K562 (cell line): ENCODE results near the gene ANXA7. TPM values are rescaled to one million over a fixed set of nuclear protein-coding genes. Genes with fewer than 3 reads are reported as not detected.
A peak's percentile ranks its signal among the peaks of the same experiment; 100 is the strongest.

ENCODE experiments used
- ATAC-seq: fragments of 200-7000 bp; cut with Tn5 transposase; 3 replicates; pipeline ENCODE4 v1.9.1; 2020; ENCODE audit warnings: moderate library complexity
- BruUV-seq: library from RNA; stranded (reverse); fragments of 400-500 nt; replicated peaks from 2 replicates; lab custom pipeline; 2021; lab: Mats Ljungman, UMichigan
- CTCF ChIA-PET: fragments of 300-600 bp; formaldehyde crosslinking; extraction: SDS; loops from one replicate; lab custom pipeline; 2021; ENCODE audit warnings: low intra/inter-chr PET ratio; lab: Yijun Ruan, JAX
- POLR2A ChIA-PET: fragments of 300-600, 350-650 bp; sonication (Branson Sonifier 250); formaldehyde crosslinking; extraction: SDS; loops from one replicate; lab custom pipeline; 2021; ENCODE audit warnings: antibody characterized with exemption, inconsistent platforms; lab: Yijun Ruan, JAX
- DNase-seq, 4 experiments: peaks; one replicate each; pipeline versions ENCODE4 v3.0.0 to v3.0.0-alpha.2; 2011 to 2018; ENCODE audit warnings: low spot score in 3 of 4, mixed read lengths in 3 of 4; ENCODE audit errors: extremely low read depth in 1 of 4
- FAIRE-seq: peaks from 2 replicates; lab custom pipeline; 2011; peaks lifted over from hg19 to GRCh38; lab: Jason Lieb, UNC
- H2AFZ ChIP-seq: 2 replicates; pipeline ENCODE4 v1.6.0; 2011; ENCODE audit warnings: low read depth, low read length, control low read depth, inconsistent platforms
- H3K27ac ChIP-seq: fragments of 200-600 bp; 3 replicates; pipeline ENCODE4 v1.8.0; 2011; ENCODE audit warnings: low read depth, mild to moderate bottlenecking, control low read depth, inconsistent platforms, low read length, moderate library complexity, mixed read lengths; ENCODE audit errors: extremely low read depth
- H3K27me3 ChIP-seq, 2 experiments: fragments of 300-600 bp in 1 of 2; 2 replicates in 1 of 2; 3 replicates in 1 of 2; pipeline versions ENCODE4 v1.6.0 to v1.8.0; 2011; ENCODE audit warnings: inconsistent platforms in 2 of 2, low read length in 2 of 2, mild to moderate bottlenecking in 1 of 2, mixed read lengths in 1 of 2, moderate library complexity in 1 of 2; ENCODE audit not compliant: control insufficient read depth in 2 of 2, insufficient read depth in 2 of 2
- H3K36me3 ChIP-seq: fragments of 300-600 bp; 3 replicates; pipeline ENCODE4 v1.8.0; 2011; ENCODE audit warnings: mild to moderate bottlenecking, low read length, inconsistent platforms; ENCODE audit not compliant: control insufficient read depth, insufficient read depth
- H3K4me1 ChIP-seq, 2 experiments: fragments of 200-600 bp in 1 of 2; replicated peaks in 1 of 2; 2 replicates in 1 of 2; 3 replicates in 1 of 2; pipeline versions ENCODE4 v1.5.1 to v1.8.0; 2011; ENCODE audit warnings: inconsistent platforms in 2 of 2, low read length in 2 of 2, mild to moderate bottlenecking in 1 of 2, mixed read lengths in 1 of 2, moderate library complexity in 1 of 2; ENCODE audit not compliant: control insufficient read depth in 2 of 2, insufficient read depth in 2 of 2
- H3K4me2 ChIP-seq: 2 replicates; pipeline ENCODE4 v1.6.1; 2011; ENCODE audit warnings: low read length, control low read depth, inconsistent platforms, mixed read lengths; ENCODE audit not compliant: insufficient read depth
- H3K4me3 ChIP-seq: fragments of 200-600 bp; sonication (generic), shearing (Covaris generic); 2 replicates; pipeline ENCODE4 v1.5.1; 2016; ENCODE audit warnings: control low read depth, inconsistent platforms
- H3K79me2 ChIP-seq: fragments of 200-600 bp; 3 replicates; pipeline ENCODE4 v1.8.0; 2011; ENCODE audit warnings: low read length, inconsistent platforms; ENCODE audit not compliant: control insufficient read depth, insufficient read depth
- H3K9ac ChIP-seq, 2 experiments: 2 replicates each; pipeline versions ENCODE4 v1.6.0 to v1.6.1; 2011; ENCODE audit warnings: low read depth in 2 of 2, low read length in 2 of 2, control low read depth in 1 of 2, inconsistent platforms in 1 of 2, mild to moderate bottlenecking in 1 of 2, mixed read lengths in 1 of 2; ENCODE audit not compliant: insufficient read depth in 1 of 2
- H3K9me1 ChIP-seq: one replicate; pipeline ENCODE4 v1.6.0; 2011; ENCODE audit warnings: inconsistent platforms, mild to moderate bottlenecking, low read length, moderate library complexity; ENCODE audit not compliant: control insufficient read depth, insufficient read depth
- H3K9me3 ChIP-seq: replicated peaks from 2 replicates; pipeline ENCODE4 v1.5.1; 2011; ENCODE audit warnings: low read depth, low read length, inconsistent platforms; ENCODE audit not compliant: control insufficient read depth, insufficient read depth
- H4K20me1 ChIP-seq: replicated peaks from 2 replicates; pipeline ENCODE4 v1.6.1; 2011; ENCODE audit warnings: low read length, inconsistent platforms, mixed read lengths; ENCODE audit not compliant: control insufficient read depth, insufficient read depth
- BCL6 ChIP-seq: fragments of 250-450 bp; sonication (Bioruptor Pico); IDR thresholded peaks from 2 replicates; pipeline ENCODE4 v1.4.0; 2020
- L3MBTL2 ChIP-seq: fragments of 450-650 bp; IDR thresholded peaks from 2 replicates; pipeline ENCODE4 v1.6.1; 2016; ENCODE audit warnings: mild to moderate bottlenecking, moderate library complexity
- MEIS2 ChIP-seq: fragments of 450-650 bp; IDR thresholded peaks from 2 replicates; pipeline ENCODE4 v1.6.1; 2014; ENCODE audit warnings: mild to moderate bottlenecking; ENCODE audit not compliant: partially characterized antibody
- NUFIP1 ChIP-seq: fragments of 450-650 bp; IDR thresholded peaks from 2 replicates; pipeline ENCODE4 v1.6.1; 2018; ENCODE audit not compliant: partially characterized antibody
- REST ChIP-seq, 2 experiments: fragments of 450-650 bp; formaldehyde crosslinking in 1 of 2; IDR thresholded peaks; 2 replicates each; pipeline versions ENCODE4 v1.4.0 to v1.6.1; 2014 to 2020; ENCODE audit warnings: mild to moderate bottlenecking in 2 of 2, borderline replicate concordance in 1 of 2, low read depth in 1 of 2
- ZNF583 ChIP-seq: fragments of 250-450 bp; sonication (Bioruptor Pico); IDR thresholded peaks from 2 replicates; pipeline ENCODE4 v1.4.0; 2020
- WGBS: fragments of 100-300 bp; shearing (Covaris generic); methylation state at CpG from one replicate; pipeline ENCODE4 v1.1.6; 2016; ENCODE audit warnings: low coverage, mixed read lengths; ENCODE audit not compliant: insufficient coverage; ENCODE audit errors: missing lambda C conversion rate; 5-methylcytosine and 5-hydroxymethylcytosine counted together
- in situ Hi-C: fragments of 300-500 bp; cut with MboI; formaldehyde crosslinking; loops from 4 replicates; pipeline ENCODE4 v1.15.0; 2018; ENCODE audit warnings: inconsistent platforms, mixed read lengths
- intact Hi-C: fragments of 100-400 bp; cut with micrococcal nuclease; formaldehyde crosslinking; loops from 2 replicates; pipeline ENCODE4 v1.14.2; 2022
- polyA plus RNA-seq, 8 experiments: library from polyadenylated mRNA; depleted of rRNA in 4 of 8; stranded (reverse) in 5 of 8; unstranded in 3 of 8; fragments of >200 nt; fragmentation: Nextera tagmentation in 2 of 8; fragmentation: Illumina TruSeq in 1 of 8; extraction: Ambion mirVana in 2 of 8; extraction: Trizol in 1 of 8; gene quantifications; 2 replicates each; pipeline versions ENCODE4 v1.2.1 to v1.2.3, GENCODE V29; 2011 to 2014; ENCODE audit warnings: inconsistent platforms in 1 of 8, missing spikeins in 1 of 8
- total RNA-seq, 7 experiments: library from RNA; depleted of rRNA in 6 of 7; stranded (reverse); fragments of >200 nt in 6 of 7; fragmentation: Illumina TruSeq in 2 of 7; extraction: Trizol in 2 of 7; gene quantifications; 2 replicates each; pipeline versions ENCODE4 v1.2.1 to v1.2.3, GENCODE V29; 2011 to 2021; ENCODE audit warnings: low replicate concordance in 1 of 7
- TF ChIP-seq, protein P1 (sequence below): IDR thresholded peaks from 3 replicates; pipeline ENCODE4 v1.6.1; 2011; ENCODE audit warnings: borderline replicate concordance, mild to moderate bottlenecking, moderate library complexity; ENCODE audit not compliant: insufficient read length; ENCODE audit errors: extremely low read depth

The ANXA7 gene
- total and polyA plus RNA-seq, 9 of the 15 experiments (the other 6 are each of a cell fraction or from before 2014, with no cell fraction given), result 81.6 to 157 (median 122) TPM

DNA sequence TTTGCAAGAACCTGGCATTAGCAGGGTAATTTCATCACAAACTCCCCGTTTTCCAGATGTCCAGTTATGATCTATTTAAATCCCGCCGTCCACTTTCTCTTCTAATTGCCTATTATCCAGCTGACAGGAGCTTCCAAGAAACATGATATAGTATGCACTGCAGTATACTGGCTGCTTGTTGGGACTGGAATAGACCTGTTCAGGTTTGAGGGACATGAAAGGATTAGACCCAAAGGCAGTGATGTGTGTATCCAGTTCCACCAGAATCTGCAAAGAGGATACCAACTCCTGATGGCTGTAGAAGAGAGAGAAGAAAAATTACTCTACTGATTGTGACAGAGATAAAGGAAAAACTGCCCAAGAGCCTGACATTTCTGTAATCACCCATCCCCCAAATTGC lies 10.6 kb upstream of the ANXA7 start:
- ATAC-seq (no peak), FAIRE-seq (no peak), DNase-seq (no peak)
- in situ Hi-C loops (no loop called here), intact Hi-C loops (no loop called here)
- CTCF ChIA-PET, result no interaction called here
- no peaks in the 10 kb centered on the region for H3K9me1 ChIP-seq
- H3K27ac ChIP-seq, result no peak overlapping the region
- no TSS peak for BruUV-seq
- no peaks in the 10 kb centered on the region for H3K9me3 ChIP-seq
- no peak overlapping the region for H2AFZ ChIP-seq
- H3K9ac ChIP-seq, result no peak overlapping the region
- no peaks in the 10 kb centered on the region for H3K27me3 ChIP-seq
- peaks cover 0 to 5% of the 10 kb centered on the region in 2 experiments; a peak in 2 of 5 replicates for H3K4me1 ChIP-seq
- H3K79me2 ChIP-seq, result no peaks in the 10 kb centered on the region
- H3K4me2 ChIP-seq, result no peak overlapping the region
- 70% methylated on average over 3 of the region's 3 CpGs for WGBS
- H4K20me1 ChIP-seq, result no peaks in the 10 kb centered on the region
- H3K36me3 ChIP-seq, result peaks cover 16% of the 10 kb centered on the region; the same call in 2 of the 3 replicates
- POLR2A ChIA-PET, result interaction anchor here (1.5 kb wide), 1 partner anchor 9 kb away, joined by 5 read pairs; no protein-coding TSS in a partner anchor
- no peak overlapping the region for H3K4me3 ChIP-seq
- TF ChIP-seq REST (IDR thresholded peaks at IDR 0.05; ENCODE audit: borderline replicate concordance), result peak; percentile 62
- TF ChIP-seq REST (CRISPR knock-in tag; IDR thresholded peaks at IDR 0.05; ENCODE audit: low read depth), result no peak
- no peak for TF ChIP-seq BCL6 (CRISPR knock-in tag)
- TF ChIP-seq, protein P1, sequence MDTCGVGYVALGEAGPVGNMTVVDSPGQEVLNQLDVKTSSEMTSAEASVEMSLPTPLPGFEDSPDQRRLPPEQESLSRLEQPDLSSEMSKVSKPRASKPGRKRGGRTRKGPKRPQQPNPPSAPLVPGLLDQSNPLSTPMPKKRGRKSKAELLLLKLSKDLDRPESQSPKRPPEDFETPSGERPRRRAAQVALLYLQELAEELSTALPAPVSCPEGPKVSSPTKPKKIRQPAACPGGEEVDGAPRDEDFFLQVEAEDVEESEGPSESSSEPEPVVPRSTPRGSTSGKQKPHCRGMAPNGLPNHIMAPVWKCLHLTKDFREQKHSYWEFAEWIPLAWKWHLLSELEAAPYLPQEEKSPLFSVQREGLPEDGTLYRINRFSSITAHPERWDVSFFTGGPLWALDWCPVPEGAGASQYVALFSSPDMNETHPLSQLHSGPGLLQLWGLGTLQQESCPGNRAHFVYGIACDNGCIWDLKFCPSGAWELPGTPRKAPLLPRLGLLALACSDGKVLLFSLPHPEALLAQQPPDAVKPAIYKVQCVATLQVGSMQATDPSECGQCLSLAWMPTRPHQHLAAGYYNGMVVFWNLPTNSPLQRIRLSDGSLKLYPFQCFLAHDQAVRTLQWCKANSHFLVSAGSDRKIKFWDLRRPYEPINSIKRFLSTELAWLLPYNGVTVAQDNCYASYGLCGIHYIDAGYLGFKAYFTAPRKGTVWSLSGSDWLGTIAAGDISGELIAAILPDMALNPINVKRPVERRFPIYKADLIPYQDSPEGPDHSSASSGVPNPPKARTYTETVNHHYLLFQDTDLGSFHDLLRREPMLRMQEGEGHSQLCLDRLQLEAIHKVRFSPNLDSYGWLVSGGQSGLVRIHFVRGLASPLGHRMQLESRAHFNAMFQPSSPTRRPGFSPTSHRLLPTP, result no peak
- TF ChIP-seq NUFIP1, result no peak
- peak; percentile 37 for TF ChIP-seq MEIS2
- TF ChIP-seq ZNF583 (CRISPR knock-in tag), result peak; percentile 28; the same call in 1 of the 2 replicates
- no peak for TF ChIP-seq L3MBTL2
